Measurements from ENCODE around the gene RNASE7.

RNASE7 gene

GRCh38 chr14:21060614-21061346, 18.6 kb downstream of the RNASE7 start:
- DNase-seq (ENCODE audit: insufficient read length) (no peak), FAIRE-seq (no peak)
- TF ChIP-seq TAF1 (IDR thresholded peaks at IDR 0.05; ENCODE audit: borderline replicate concordance, low read depth, low read length): no peak
- TF ChIP-seq POLR2AphosphoS5 (IDR thresholded peaks at IDR 0.05; ENCODE audit: low read depth, low read length): no peak
- no peak for TF ChIP-seq POLR2A (IDR thresholded peaks at IDR 0.05; ENCODE audit: low read depth, low read length)

- FAIRE-seq (no peak), DNase-seq (ENCODE audit: insufficient read length) (no peak)
- TF ChIP-seq POLR2AphosphoS5 (IDR thresholded peaks at IDR 0.05; ENCODE audit: low read depth, low read length) (no peak), POLR2A (IDR thresholded peaks at IDR 0.05; ENCODE audit: low read depth, low read length) (no peak), TAF1 (IDR thresholded peaks at IDR 0.05; ENCODE audit: borderline replicate concordance, low read depth, low read length) (no peak)
Observed at GRCh38 chr14:21061347-21061668, 19.1 kb downstream of the RNASE7 start.

DNA sequence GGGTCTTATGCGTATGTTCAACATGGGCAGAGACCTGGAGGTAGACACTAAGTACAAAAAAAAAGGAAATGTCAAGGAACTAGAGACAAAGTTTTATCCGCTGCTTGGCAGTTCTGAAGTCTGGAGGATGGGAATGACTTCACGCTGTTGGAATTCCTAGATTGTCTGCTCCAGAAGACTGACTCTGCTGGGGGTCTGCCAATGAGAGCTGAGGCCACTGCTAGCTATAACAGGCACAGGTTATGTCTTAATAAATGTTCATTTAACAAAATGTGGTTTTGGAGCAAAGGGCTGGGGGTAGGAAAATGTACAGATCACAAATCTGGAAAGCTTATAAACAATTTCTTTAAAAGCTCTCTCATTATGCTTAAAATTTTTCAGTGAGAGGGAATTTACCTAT, 21.3 kb downstream of the RNASE7 start:
- TF ChIP-seq POLR2AphosphoS5 (IDR thresholded peaks at IDR 0.05; ENCODE audit: low read depth, low read length) (no peak), TAF1 (IDR thresholded peaks at IDR 0.05; ENCODE audit: borderline replicate concordance, low read depth, low read length) (no peak), POLR2A (IDR thresholded peaks at IDR 0.05; ENCODE audit: low read depth, low read length) (no peak)
- FAIRE-seq: no peak
- no peak for DNase-seq (ENCODE audit: insufficient read length)

DNA sequence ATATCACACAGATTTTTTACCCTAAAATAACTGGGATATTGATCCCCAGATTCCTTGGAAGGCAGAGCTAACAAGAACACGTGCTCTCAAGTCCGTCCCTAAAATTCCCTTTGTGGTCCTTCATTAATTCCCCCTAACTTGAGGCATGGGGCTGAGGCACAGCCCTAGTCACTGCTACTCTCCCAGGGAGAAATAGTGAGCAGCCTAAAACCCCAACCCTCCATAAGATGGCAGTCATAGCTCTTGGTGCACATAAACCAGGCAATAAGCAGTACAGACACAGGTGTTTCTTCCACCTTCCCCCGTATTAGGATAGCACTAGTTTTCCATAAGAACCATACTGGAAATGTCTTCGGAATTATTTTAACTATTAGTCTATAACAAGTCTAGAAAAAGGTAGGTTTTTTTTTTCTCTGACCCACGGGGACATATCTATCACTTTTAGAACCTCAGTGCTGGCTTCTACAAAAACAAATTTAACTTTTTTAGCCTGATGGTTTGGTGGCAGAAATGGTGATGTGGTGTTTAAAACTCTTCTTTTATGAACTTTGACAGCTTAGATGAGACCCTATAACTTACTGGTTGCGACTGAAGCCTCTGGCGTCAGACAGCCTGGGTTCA, 24.8 kb downstream of the RNASE7 start:
- no peak for FAIRE-seq
- TF ChIP-seq POLR2AphosphoS5 (IDR thresholded peaks at IDR 0.05; ENCODE audit: low read depth, low read length) (no peak), TAF1 (IDR thresholded peaks at IDR 0.05; ENCODE audit: borderline replicate concordance, low read depth, low read length) (no peak), POLR2A (IDR thresholded peaks at IDR 0.05; ENCODE audit: low read depth, low read length) (no peak)
- no peak for DNase-seq (ENCODE audit: insufficient read length)

- DNase-seq (ENCODE audit: insufficient read length) (no peak), FAIRE-seq (no peak)
- no peak for TF ChIP-seq TAF1 (IDR thresholded peaks at IDR 0.05; ENCODE audit: borderline replicate concordance, low read depth, low read length)
- no peak for TF ChIP-seq POLR2A (IDR thresholded peaks at IDR 0.05; ENCODE audit: low read depth, low read length)
- no peak for TF ChIP-seq POLR2AphosphoS5 (IDR thresholded peaks at IDR 0.05; ENCODE audit: low read depth, low read length)
Observed at GRCh38 chr14:21068521-21069387, 26.6 kb downstream of the RNASE7 start.

- no peak for DNase-seq (ENCODE audit: insufficient read length)
- TF ChIP-seq POLR2A (IDR thresholded peaks at IDR 0.05; ENCODE audit: low read depth, low read length) (no peak), POLR2AphosphoS5 (IDR thresholded peaks at IDR 0.05; ENCODE audit: low read depth, low read length) (no peak), TAF1 (IDR thresholded peaks at IDR 0.05; ENCODE audit: borderline replicate concordance, low read depth, low read length) (no peak)
- FAIRE-seq: no peak
Observed at GRCh38 chr14:21069388-21070082, 27.4 kb downstream of the RNASE7 start.

DNA sequence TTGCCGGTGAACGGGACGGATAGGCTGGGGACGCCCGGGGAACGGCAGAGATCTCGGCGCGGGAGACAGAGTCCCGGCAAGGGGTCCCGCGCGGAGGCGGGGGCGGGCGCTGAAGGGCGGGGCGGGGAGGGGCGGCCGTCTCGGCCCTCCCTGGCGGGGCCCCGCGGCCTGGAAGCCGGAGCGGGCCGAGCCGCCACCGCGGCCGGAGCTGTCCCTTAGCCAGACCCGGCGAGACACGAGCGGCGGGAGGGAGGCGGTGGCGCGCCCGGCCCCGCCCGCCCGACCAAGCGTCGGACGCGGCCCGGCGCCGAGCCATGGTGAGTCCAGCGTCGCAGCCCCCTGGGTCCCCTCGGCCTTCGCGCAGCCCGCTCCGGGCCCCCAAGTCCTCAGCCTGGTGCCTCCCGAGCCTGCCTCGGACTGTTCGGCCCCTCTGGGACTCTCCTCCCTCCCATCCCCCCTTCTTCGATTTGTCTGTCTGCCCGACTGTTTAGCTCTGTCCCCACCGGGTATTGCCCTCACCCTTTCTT, 28.0 kb downstream of the RNASE7 start, which contains the start of gene ARHGEF40:
ARHGEF40 (plus strand) TSS at position 222 of the 527 bp plus-strand sequence; CDS start at position 315, 93 bp downstream.
- FAIRE-seq (no peak), DNase-seq (ENCODE audit: insufficient read length) (no peak)
- TF ChIP-seq POLR2A (IDR thresholded peaks at IDR 0.05; ENCODE audit: low read depth, low read length) (no peak), TAF1 (IDR thresholded peaks at IDR 0.05; ENCODE audit: borderline replicate concordance, low read depth, low read length) (no peak), POLR2AphosphoS5 (IDR thresholded peaks at IDR 0.05; ENCODE audit: low read depth, low read length) (no peak)

GRCh38 chr14:21070610-21071224, 28.6 kb downstream of the RNASE7 start:
- peak; percentile 71 for FAIRE-seq
- TF ChIP-seq TAF1 (IDR thresholded peaks at IDR 0.05; ENCODE audit: borderline replicate concordance, low read depth, low read length): no peak
- TF ChIP-seq POLR2A (IDR thresholded peaks at IDR 0.05; ENCODE audit: low read depth, low read length): no peak
- TF ChIP-seq POLR2AphosphoS5 (IDR thresholded peaks at IDR 0.05; ENCODE audit: low read depth, low read length): no peak
- no peak for DNase-seq (ENCODE audit: insufficient read length)

DNA sequence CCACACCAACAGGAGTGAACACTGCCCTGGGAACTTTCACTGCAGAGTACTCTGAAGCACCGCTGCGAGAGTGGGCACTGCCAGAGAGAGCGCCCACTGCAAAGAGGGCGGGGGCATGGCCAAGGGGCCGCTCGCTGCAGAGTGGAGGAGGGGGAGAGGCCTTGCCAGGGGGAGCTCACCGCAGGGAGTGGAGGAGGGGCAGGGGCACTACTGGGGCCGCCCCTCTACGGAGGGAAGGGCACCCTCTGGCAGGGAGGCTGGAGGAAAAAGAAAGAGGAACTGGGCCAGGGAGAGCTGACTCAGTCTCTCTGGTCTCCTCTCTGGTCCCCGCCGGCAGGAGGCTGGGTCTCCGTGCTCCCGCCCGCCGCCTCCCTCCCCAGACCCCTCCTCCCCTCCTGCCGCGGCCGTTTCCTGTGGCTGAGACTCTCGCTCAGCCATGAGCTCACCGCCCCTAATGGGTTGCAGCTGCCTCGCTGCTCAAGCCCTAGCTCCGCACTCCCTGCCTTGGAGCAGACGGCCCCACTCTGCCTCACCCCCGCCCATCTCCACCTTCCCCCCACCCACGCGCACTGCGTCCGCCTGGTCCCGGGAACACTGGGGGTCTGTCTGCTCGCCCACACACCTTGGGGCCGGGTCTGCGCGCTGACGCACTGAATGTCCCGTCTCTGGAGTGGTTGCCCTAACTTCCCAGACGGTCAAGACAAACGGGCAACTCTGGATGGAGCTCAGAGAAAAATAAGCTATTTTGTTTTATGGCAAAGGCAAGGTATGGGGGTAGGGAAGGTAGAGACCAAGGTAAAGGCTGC, 29.3 kb downstream of the RNASE7 start:
- FAIRE-seq: peak; percentile 73
- peak; percentile 86 for DNase-seq (ENCODE audit: insufficient read length)
- TF ChIP-seq POLR2AphosphoS5 (IDR thresholded peaks at IDR 0.05; ENCODE audit: low read depth, low read length) (no peak), TAF1 (IDR thresholded peaks at IDR 0.05; ENCODE audit: borderline replicate concordance, low read depth, low read length) (no peak), POLR2A (IDR thresholded peaks at IDR 0.05; ENCODE audit: low read depth, low read length) (no peak)

DNA sequence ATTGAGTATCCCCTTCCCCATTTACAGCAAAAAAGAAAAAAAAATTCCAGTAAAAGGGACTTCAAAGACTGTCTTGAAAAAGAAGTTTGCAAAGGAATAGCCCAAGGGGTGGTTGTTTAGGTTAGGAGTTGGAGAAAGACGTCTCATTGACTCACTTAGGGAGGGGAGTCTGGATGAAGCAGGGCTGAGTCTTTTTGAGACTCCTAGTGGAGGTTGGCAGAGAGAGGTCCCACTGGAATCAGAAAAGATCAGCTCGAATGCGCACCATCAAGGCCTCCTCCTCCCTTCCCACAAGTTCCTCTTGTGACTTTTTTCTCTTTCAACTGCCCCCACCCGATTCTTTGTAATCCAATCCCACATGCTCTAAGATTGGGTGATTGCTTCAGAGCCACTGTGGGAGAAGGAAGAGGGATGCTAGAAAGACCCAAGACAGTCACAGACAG, 29.9 kb downstream of the RNASE7 start:
- no peak for FAIRE-seq
- TF ChIP-seq POLR2AphosphoS5 (IDR thresholded peaks at IDR 0.05; ENCODE audit: low read depth, low read length) (no peak), TAF1 (IDR thresholded peaks at IDR 0.05; ENCODE audit: borderline replicate concordance, low read depth, low read length) (no peak), POLR2A (IDR thresholded peaks at IDR 0.05; ENCODE audit: low read depth, low read length) (no peak)
- DNase-seq (ENCODE audit: insufficient read length): no peak
